ENCODE data around the gene DIRAS1.

Gene DIRAS1

DNA sequence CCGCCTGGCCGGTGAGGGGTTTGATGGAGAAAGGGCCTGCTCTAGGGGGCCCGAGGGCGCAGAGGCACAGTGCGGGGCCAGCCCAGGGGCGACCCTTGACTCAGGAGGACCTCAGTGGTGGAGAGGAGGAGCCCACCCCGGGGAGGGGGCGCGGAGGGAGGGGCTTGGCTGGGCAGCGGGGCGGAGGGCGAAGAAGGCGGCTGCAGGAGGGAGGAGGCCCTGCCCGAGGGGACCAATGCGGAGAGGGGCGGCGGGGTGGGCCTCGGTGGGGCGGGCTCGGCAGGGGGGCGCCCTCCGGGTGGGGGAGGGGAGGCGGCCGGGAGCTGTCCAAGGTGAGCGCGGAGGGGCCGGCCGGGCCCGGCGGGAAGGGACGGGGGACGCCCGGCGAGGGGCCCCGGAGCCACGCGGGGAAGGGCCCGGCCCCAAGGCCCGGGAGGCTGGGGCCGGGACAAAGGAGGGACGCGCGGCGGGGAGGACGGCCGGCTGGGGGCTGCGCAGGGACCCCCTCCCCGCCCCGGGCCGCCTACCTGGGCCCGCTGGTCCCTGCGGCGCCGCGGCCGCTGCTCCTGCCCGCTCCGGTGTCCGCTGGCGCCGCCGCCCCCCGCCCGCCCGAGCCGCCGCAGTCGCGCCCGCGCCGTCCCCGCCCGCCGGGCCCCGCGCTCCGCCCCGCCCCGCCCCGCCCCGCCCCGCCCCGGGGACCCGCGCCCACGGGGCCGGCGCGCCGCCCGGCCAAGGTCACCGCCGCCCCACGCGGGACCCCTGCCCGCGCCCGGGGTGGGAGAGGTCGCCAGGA is at the start of gene DIRAS1:
DIRAS1 (minus strand) TSS at position 596 of the 793 bp plus-strand sequence. CDS start 3,566 bp downstream, outside the sequence.
- peaks cover 9% of the 10 kb centered on the region for H3K4me1 Mint-ChIP-seq
- H3K4me3 Mint-ChIP-seq, result peak within 1 kb of the TSS; percentile 79 to 88 (median 87)
- TF ChIP-seq, protein P1, sequence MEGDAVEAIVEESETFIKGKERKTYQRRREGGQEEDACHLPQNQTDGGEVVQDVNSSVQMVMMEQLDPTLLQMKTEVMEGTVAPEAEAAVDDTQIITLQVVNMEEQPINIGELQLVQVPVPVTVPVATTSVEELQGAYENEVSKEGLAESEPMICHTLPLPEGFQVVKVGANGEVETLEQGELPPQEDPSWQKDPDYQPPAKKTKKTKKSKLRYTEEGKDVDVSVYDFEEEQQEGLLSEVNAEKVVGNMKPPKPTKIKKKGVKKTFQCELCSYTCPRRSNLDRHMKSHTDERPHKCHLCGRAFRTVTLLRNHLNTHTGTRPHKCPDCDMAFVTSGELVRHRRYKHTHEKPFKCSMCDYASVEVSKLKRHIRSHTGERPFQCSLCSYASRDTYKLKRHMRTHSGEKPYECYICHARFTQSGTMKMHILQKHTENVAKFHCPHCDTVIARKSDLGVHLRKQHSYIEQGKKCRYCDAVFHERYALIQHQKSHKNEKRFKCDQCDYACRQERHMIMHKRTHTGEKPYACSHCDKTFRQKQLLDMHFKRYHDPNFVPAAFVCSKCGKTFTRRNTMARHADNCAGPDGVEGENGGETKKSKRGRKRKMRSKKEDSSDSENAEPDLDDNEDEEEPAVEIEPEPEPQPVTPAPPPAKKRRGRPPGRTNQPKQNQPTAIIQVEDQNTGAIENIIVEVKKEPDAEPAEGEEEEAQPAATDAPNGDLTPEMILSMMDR (IDR thresholded peaks at IDR 0.05; ENCODE audit: unreplicated experiment in 3 of 3), result no peak
- peaks cover under 1% of the 10 kb centered on the region for H3K9me3 Mint-ChIP-seq
- no peak within 1 kb of the TSS for H3K27ac Mint-ChIP-seq
- H3K27me3 Mint-ChIP-seq (ENCODE audit: low read depth), result peaks cover 33% of the 10 kb centered on the region
- H3K36me3 Mint-ChIP-seq (ENCODE audit: low read depth), result no peaks in the 10 kb centered on the region

DNA sequence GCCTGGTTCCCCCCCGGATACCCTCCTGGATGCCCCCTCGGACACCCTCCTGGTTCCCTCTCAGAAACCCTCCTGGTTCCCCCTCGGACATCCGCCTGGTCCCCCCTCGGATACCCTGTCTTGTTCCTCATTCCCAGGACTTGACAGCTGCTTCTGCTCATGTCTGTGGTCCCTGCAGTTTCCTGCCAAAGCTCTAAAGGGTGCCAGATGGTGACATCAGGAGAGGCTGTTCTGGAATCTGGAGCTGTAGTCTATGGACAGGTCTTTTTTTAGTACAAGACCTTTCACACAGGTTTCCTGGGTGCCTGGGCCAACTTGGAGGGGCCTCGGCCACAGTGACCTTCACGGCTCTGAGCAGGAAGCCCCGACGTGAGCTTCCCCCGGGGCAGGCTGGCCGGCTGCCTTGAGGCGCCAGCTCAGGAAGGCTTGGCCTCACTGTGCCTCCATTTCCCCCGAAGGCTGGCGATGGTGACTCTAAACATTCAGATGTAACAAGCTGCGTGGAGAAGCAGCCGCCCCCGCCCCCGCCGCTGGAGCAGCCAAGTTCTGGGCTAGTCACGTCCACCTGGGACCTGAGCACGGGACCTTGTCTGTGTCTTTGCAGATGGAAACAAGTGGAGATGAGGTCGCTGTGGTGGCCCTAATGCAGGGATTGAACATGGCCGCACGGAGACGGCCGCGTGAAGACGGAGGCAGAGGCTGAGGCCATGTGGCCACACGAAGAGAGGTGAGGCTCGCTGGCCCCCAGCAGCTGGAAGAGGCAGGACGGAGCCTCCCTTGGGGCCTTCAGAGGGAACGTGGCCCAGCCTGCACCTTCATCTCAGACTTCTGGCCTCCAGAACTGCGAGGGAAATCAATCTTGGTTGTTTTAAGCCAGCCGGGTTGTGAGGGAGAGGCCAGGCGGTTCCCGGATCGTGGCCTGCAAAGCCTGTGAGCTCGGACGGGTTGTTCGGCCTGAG is 49.2 kb upstream of the DIRAS1 start:
- peaks cover 9% of the 10 kb centered on the region for H3K36me3 Mint-ChIP-seq (ENCODE audit: low read depth)
- TF ChIP-seq, protein P1 (IDR thresholded peaks at IDR 0.05; ENCODE audit: unreplicated experiment in 3 of 3), result no peak
- H3K4me3 Mint-ChIP-seq, result no peak overlapping the region
- no peaks in the 10 kb centered on the region for H3K9me3 Mint-ChIP-seq
- peaks cover 33% of the 10 kb centered on the region for H3K4me1 Mint-ChIP-seq
- peak overlapping the region; percentile 27 to 64 (median 63) for H3K27ac Mint-ChIP-seq
- no peaks in the 10 kb centered on the region for H3K27me3 Mint-ChIP-seq (ENCODE audit: low read depth)

DNA sequence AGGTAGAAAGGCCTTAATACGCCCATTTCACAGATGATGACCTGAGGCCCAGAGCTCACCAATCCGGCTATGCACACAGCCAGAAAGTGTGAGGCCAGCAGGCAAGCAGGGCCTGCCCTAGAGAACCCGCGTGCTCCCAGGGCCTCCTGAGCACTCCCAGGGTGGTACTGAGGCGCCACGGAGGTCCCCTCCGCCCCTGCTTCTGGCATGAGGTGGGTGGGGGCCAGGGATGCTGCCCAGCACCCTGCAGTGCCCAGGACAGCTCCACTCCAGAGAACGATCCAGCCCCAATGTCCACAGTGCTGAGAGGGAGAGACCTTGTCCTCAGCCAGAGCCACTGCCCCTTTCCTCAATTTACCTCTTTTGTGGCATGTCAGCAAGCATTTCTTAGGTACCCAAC is 48.0 kb upstream of the DIRAS1 start:
- TF ChIP-seq, protein P1 (IDR thresholded peaks at IDR 0.05; ENCODE audit: unreplicated experiment in 3 of 3), result no peak
- H3K4me1 Mint-ChIP-seq, result peaks cover 23% of the 10 kb centered on the region
- H3K9me3 Mint-ChIP-seq, result no peaks in the 10 kb centered on the region
- H3K4me3 Mint-ChIP-seq, result no peak overlapping the region
- H3K27me3 Mint-ChIP-seq (ENCODE audit: low read depth), result no peaks in the 10 kb centered on the region
- H3K36me3 Mint-ChIP-seq (ENCODE audit: low read depth), result peaks cover 9% of the 10 kb centered on the region
- H3K27ac Mint-ChIP-seq, result no peak overlapping the region

GRCh38 chr19:2768365-2769132 is 47.4 kb upstream of the DIRAS1 start:
- TF ChIP-seq, protein P1 (IDR thresholded peaks at IDR 0.05; ENCODE audit: unreplicated experiment in 3 of 3), result no peak
- no peaks in the 10 kb centered on the region for H3K27me3 Mint-ChIP-seq (ENCODE audit: low read depth)
- no peaks in the 10 kb centered on the region for H3K9me3 Mint-ChIP-seq

DNA sequence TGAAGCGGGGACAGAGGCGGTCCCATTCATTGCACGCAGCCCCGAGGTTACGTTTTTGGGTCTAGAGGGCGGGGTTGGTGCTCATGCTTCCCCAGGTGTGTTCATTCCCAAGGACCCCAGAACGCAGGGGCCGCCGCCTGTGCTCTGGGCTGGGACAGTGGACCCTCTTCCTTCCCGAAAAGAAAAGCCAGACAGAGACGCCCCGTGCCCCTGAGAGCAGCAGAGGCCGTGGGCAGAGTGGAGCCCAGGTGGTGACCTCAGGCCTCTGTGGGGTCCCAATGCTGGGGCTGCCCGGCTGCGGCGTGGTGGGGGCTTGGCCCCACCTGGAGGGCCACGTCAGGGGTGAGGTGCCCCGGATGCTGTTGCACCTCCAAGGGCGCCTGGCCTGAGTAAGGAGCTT is 46.5 kb upstream of the DIRAS1 start:
- Mint-ChIP-seq H3K4me1 (peaks cover 19% of the 10 kb centered on the region), H3K27me3 (ENCODE audit: low read depth) (no peaks in the 10 kb centered on the region), H3K36me3 (ENCODE audit: low read depth) (peaks cover 12% of the 10 kb centered on the region), H3K4me3 (no peak overlapping the region), H3K27ac (no peak overlapping the region), H3K9me3 (no peaks in the 10 kb centered on the region)
- TF ChIP-seq, protein P1 (IDR thresholded peaks at IDR 0.05; ENCODE audit: unreplicated experiment in 3 of 3), result no peak

More at GRCh38 chr19:2768365-2769132, 47.4 kb upstream of the DIRAS1 start:
- H3K27ac Mint-ChIP-seq, result no peak overlapping the region
- H3K36me3 Mint-ChIP-seq (ENCODE audit: low read depth), result peaks cover 9% of the 10 kb centered on the region
- H3K4me3 Mint-ChIP-seq, result no peak overlapping the region
- H3K4me1 Mint-ChIP-seq, result peaks cover 19% of the 10 kb centered on the region

Measured in nephron (organoid).